ENCODE results near the gene SESTD1. TPM values are rescaled to one million over a fixed set of nuclear protein-coding genes. Genes with fewer than 3 reads are reported as not detected.

Gene SESTD1
- polyA plus RNA-seq, 1 donor from 2014 or later: 39.5 TPM

GRCh38 chr2:179265082-179265510, 464 bp upstream of the SESTD1 start:
- Histone ChIP-seq H3K9me3 (ENCODE audit: low read length) (no peaks in the 10 kb centered on the region), H2AFZ (ENCODE audit: low read depth, low read length) (peak overlapping the region; percentile 52), H3F3A (ENCODE audit: insufficient read depth, low read length, poor library complexity, severe bottlenecking) (peaks cover 3% of the 10 kb centered on the region), H4K20me1 (ENCODE audit: insufficient read depth) (no peaks in the 10 kb centered on the region), H3K4me3 (ENCODE audit: low read length) (peak overlapping the region; percentile 73), H3K9me2 (ENCODE audit: insufficient read depth, low read length) (no peaks in the 10 kb centered on the region), H3K36me3 (ENCODE audit: insufficient read depth, low read length) (no peaks in the 10 kb centered on the region), H3K79me2 (replicated peaks; ENCODE audit: insufficient read depth, low read length) (peaks cover 33% of the 10 kb centered on the region), H3K4me2 (ENCODE audit: low read length) (no peak overlapping the region), H3K27me3 (ENCODE audit: insufficient read depth, low read depth, low read length) (no peaks in the 10 kb centered on the region), H3K9ac (ENCODE audit: low read length) (peak overlapping the region; percentile 96), H3K27ac (ENCODE audit: low read length) (peak overlapping the region; percentile 54)
- TF ChIP-seq POLR2AphosphoS5 (IDR thresholded peaks at IDR 0.05) (no peak), CTCF (IDR thresholded peaks at IDR 0.05; ENCODE audit: poor library complexity, severe bottlenecking) (no peak), EZH2 (IDR thresholded peaks at IDR 0.05; ENCODE audit: borderline replicate concordance, insufficient read depth, low read length, poor library complexity, severe bottlenecking) (no peak), EP300 (conservative IDR thresholded peaks at IDR 0.05; ENCODE audit: poor library complexity, severe bottlenecking) (no peak), SMC3 (conservative IDR thresholded peaks at IDR 0.05; ENCODE audit: poor library complexity) (no peak), REST (IDR thresholded peaks at IDR 0.05; ENCODE audit: borderline replicate concordance) (no peak), RAD21 (conservative IDR thresholded peaks at IDR 0.05) (no peak), TAF1 (IDR thresholded peaks at IDR 0.05; ENCODE audit: low read depth) (no peak), MXI1 (conservative IDR thresholded peaks at IDR 0.05; ENCODE audit: poor library complexity, severe bottlenecking) (no peak)

- Histone ChIP-seq H3K4me3 (ENCODE audit: low read length) (peak overlapping the region; percentile 90), H3K79me2 (replicated peaks; ENCODE audit: insufficient read depth, low read length) (peaks cover 45% of the 10 kb centered on the region), H3F3A (ENCODE audit: insufficient read depth, low read length, poor library complexity, severe bottlenecking) (peaks cover 3% of the 10 kb centered on the region), H3K27ac (ENCODE audit: low read length) (peak overlapping the region; percentile 92), H4K20me1 (ENCODE audit: insufficient read depth) (peaks cover 2% of the 10 kb centered on the region), H3K4me2 (ENCODE audit: low read length) (peak overlapping the region; percentile 66), H3K9me2 (ENCODE audit: insufficient read depth, low read length) (no peaks in the 10 kb centered on the region), H2AFZ (ENCODE audit: low read depth, low read length) (peak overlapping the region; percentile 53), H3K36me3 (ENCODE audit: insufficient read depth, low read length) (no peaks in the 10 kb centered on the region), H3K9ac (ENCODE audit: low read length) (peak overlapping the region; percentile 96), H3K27me3 (ENCODE audit: insufficient read depth, low read depth, low read length) (no peaks in the 10 kb centered on the region), H3K9me3 (ENCODE audit: low read length) (no peaks in the 10 kb centered on the region)
- peak; percentile 74 for TF ChIP-seq POLR2AphosphoS5 (IDR thresholded peaks at IDR 0.05)
- no peak for TF ChIP-seq CTCF (IDR thresholded peaks at IDR 0.05; ENCODE audit: poor library complexity, severe bottlenecking)
- peak; percentile 69 for TF ChIP-seq MXI1 (conservative IDR thresholded peaks at IDR 0.05; ENCODE audit: poor library complexity, severe bottlenecking)
- no peak for TF ChIP-seq RAD21 (conservative IDR thresholded peaks at IDR 0.05)
- peak; percentile 75 for TF ChIP-seq REST (IDR thresholded peaks at IDR 0.05; ENCODE audit: borderline replicate concordance)
- peak; percentile 39 for TF ChIP-seq SMC3 (conservative IDR thresholded peaks at IDR 0.05; ENCODE audit: poor library complexity)
- no peak for TF ChIP-seq EZH2 (IDR thresholded peaks at IDR 0.05; ENCODE audit: borderline replicate concordance, insufficient read depth, low read length, poor library complexity, severe bottlenecking)
- peak; percentile 68 for TF ChIP-seq EP300 (conservative IDR thresholded peaks at IDR 0.05; ENCODE audit: poor library complexity, severe bottlenecking)
- TF ChIP-seq TAF1 (IDR thresholded peaks at IDR 0.05; ENCODE audit: low read depth): peak; percentile 80
Measured at GRCh38 chr2:179263446-179264367, 925 bp downstream of the SESTD1 start.

Data from neural cell (in vitro differentiated cells).